Breast epithelium (tissue), 3 donors: ENCODE results near the gene ART1.

Experiments
- CTCF ChIP-seq, 3 donors: fragments of 450-650 bp; IDR thresholded peaks; one replicate each; pipeline ENCODE4 v1.5.1; 2016 to 2017; ENCODE audit warnings: antibody characterized with exemption in 3 of 3, mild to moderate bottlenecking in 3 of 3, moderate library complexity in 3 of 3
- POLR2A ChIP-seq: fragments of 450-650 bp; IDR thresholded peaks from one replicate; pipeline ENCODE4 v1.6.1; 2016; ENCODE audit warnings: antibody characterized with exemption, mild to moderate bottlenecking, moderate library complexity
- POLR2AphosphoS5 ChIP-seq, 3 donors: sonication (generic); formaldehyde crosslinking; IDR thresholded peaks; one replicate each; pipeline ENCODE4 v1.6.1; 2017; ENCODE audit warnings: antibody characterized with exemption in 3 of 3

- no peak for TF ChIP-seq CTCF (IDR thresholded peaks at IDR 0.05)
- no peak for TF ChIP-seq POLR2A
- no peak for TF ChIP-seq POLR2AphosphoS5 (IDR thresholded peaks at IDR 0.05)
Measured at GRCh38 chr11:3658252-3658651, 13.3 kb downstream of the ART1 start.
